SH-SY5Y (cell line): ENCODE results near the gene ROMO1.

Experiments used
- GATA2 ChIP-seq: IDR thresholded peaks from 2 replicates; pipeline ENCODE4 v1.6.1; 2011; ENCODE audit warnings: mild to moderate bottlenecking, low read depth, low read length
- GATA3 ChIP-seq: IDR thresholded peaks from 2 replicates; pipeline ENCODE4 v1.6.1; 2011; ENCODE audit warnings: low read depth, mild to moderate bottlenecking, low read length, moderate library complexity

DNA sequence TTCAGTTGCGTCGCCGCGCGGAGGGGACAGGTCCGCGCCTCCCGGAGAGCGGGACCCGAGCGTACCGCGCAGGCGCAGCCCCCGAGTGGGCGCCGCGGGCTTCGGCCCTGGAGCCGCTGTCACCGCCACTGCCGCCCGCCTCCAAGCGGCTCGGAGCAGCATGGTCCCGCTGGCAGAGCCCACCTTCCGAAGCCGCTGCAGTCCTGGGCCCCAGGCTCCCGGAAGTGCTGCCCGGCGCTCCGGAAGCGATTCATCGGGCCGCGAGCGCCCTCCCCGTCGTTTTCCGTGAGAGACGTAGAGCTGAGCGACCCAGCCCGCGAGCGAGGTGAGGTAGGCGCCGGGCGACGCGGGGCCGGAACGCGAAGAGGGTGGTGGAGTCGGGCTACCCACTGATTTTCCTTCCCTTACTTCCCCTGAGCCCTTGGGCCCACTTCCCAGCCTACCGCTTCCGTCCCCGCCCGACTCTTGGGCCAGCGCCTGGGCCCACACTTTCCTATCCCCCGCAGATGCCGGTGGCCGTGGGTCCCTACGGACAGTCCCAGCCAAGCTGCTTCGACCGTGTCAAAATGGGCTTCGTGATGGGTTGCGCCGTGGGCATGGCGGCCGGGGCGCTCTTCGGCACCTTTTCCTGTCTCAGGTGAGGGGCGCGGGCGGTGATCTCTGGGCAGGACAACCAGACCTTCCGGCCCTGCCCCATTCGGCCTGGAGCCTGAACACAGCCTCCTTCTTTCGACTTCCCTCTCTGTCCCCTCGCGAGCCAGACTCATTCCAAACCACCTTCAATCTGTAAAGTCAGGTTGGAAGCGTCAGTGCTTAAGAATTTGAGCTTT lies at the start of gene ROMO1, which contains the start of gene NFS1:
- no peak for TF ChIP-seq GATA2
- TF ChIP-seq GATA3 = no peak
